Measurements from ENCODE around the gene ALX3. TPM values are rescaled to one million over a fixed set of nuclear protein-coding genes. Genes with fewer than 3 reads are reported as not detected.

Gene ALX3
- total RNA-seq, 1 donor from 2014 or later = not detected

DNA sequence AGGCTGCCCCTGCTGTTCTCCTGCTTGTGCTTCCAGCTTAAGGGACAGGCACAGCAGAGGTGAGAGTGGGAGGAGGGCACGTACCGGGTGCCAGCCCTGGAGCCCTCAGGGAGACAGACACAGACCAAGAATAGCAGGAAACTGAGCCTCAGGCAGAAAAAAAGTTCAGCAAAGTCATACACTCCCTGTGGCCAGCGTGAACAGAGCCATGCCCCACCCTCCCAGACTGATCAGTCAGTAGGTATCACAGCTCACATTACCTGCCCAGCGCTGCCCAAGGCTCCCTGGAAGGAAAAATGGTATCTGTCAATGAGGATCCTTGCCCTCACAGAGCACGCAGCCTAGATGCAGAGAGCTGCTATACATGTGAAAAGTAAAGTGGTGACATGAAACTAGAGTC, 43.1 kb upstream of the ALX3 start:
- DNase-seq (ENCODE audit: low read depth) = no peak
- TF ChIP-seq, protein P1, sequence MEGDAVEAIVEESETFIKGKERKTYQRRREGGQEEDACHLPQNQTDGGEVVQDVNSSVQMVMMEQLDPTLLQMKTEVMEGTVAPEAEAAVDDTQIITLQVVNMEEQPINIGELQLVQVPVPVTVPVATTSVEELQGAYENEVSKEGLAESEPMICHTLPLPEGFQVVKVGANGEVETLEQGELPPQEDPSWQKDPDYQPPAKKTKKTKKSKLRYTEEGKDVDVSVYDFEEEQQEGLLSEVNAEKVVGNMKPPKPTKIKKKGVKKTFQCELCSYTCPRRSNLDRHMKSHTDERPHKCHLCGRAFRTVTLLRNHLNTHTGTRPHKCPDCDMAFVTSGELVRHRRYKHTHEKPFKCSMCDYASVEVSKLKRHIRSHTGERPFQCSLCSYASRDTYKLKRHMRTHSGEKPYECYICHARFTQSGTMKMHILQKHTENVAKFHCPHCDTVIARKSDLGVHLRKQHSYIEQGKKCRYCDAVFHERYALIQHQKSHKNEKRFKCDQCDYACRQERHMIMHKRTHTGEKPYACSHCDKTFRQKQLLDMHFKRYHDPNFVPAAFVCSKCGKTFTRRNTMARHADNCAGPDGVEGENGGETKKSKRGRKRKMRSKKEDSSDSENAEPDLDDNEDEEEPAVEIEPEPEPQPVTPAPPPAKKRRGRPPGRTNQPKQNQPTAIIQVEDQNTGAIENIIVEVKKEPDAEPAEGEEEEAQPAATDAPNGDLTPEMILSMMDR (IDR thresholded peaks at IDR 0.05; ENCODE audit: insufficient read depth, low read length, severe bottlenecking) = no peak
- H3K36me3 ChIP-seq (ENCODE audit: control insufficient read depth, insufficient read depth, low read length) = no peaks in the 10 kb centered on the region
- H3K4me3 ChIP-seq (ENCODE audit: low read depth, low read length) = no peak overlapping the region
- peaks cover 13% of the 10 kb centered on the region for H3K27me3 ChIP-seq (ENCODE audit: control insufficient read depth, insufficient read depth, low read length)
- FAIRE-seq = no peak

DNA sequence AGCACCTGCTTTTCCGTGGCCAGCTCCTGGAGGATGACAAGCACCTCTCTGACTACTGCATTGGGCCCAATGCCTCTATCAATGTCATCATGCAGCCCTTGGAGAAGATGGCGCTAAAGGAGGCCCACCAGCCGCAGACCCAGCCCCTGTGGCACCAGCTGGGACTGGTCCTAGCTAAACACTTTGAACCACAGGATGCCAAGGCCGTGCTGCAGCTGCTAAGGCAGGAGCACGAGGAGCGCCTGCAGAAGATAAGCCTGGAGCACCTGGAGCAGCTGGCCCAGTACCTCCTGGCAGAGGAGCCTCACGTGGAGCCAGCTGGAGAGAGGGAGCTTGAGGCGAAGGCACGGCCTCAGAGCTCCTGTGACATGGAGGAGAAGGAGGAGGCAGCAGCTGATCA, 42.2 kb upstream of the ALX3 start:
- H3K4me3 ChIP-seq (ENCODE audit: low read depth, low read length) = no peak overlapping the region
- peaks cover 17% of the 10 kb centered on the region for H3K27me3 ChIP-seq (ENCODE audit: control insufficient read depth, insufficient read depth, low read length)
- H3K36me3 ChIP-seq (ENCODE audit: control insufficient read depth, insufficient read depth, low read length) = no peaks in the 10 kb centered on the region
- DNase-seq (ENCODE audit: low read depth) (no peak), FAIRE-seq (no peak)
- TF ChIP-seq, protein P1 (IDR thresholded peaks at IDR 0.05; ENCODE audit: insufficient read depth, low read length, severe bottlenecking) = no peak

GRCh38 chr1:110112143-110112542, 41.7 kb upstream of the ALX3 start, which contains the start of gene UBL4B:
Gene UBL4B, plus strand, starts transcription at chr1:110112443. Its CDS starts 92 bp downstream, at chr1:110112535.
- H3K27me3 ChIP-seq (ENCODE audit: control insufficient read depth, insufficient read depth, low read length) = peaks cover 18% of the 10 kb centered on the region
- TF ChIP-seq, protein P1 (IDR thresholded peaks at IDR 0.05; ENCODE audit: insufficient read depth, low read length, severe bottlenecking) = no peak
- no peak within 1 kb of the TSS for H3K4me3 ChIP-seq (ENCODE audit: low read depth, low read length)
- no peak for FAIRE-seq
- H3K36me3 ChIP-seq (ENCODE audit: control insufficient read depth, insufficient read depth, low read length) = no peaks in the 10 kb centered on the region
- DNase-seq (ENCODE audit: low read depth) = no peak

- DNase-seq (ENCODE audit: low read depth) (no peak), FAIRE-seq (no peak)
- Histone ChIP-seq H3K27me3 (ENCODE audit: control insufficient read depth, insufficient read depth, low read length) (peaks cover 18% of the 10 kb centered on the region), H3K36me3 (ENCODE audit: control insufficient read depth, insufficient read depth, low read length) (no peaks in the 10 kb centered on the region), H3K4me3 (ENCODE audit: low read depth, low read length) (no peak overlapping the region)
- TF ChIP-seq, protein P1 (IDR thresholded peaks at IDR 0.05; ENCODE audit: insufficient read depth, low read length, severe bottlenecking) = no peak
Measured at GRCh38 chr1:110111081-110111480, 40.6 kb upstream of the ALX3 start.

DNA sequence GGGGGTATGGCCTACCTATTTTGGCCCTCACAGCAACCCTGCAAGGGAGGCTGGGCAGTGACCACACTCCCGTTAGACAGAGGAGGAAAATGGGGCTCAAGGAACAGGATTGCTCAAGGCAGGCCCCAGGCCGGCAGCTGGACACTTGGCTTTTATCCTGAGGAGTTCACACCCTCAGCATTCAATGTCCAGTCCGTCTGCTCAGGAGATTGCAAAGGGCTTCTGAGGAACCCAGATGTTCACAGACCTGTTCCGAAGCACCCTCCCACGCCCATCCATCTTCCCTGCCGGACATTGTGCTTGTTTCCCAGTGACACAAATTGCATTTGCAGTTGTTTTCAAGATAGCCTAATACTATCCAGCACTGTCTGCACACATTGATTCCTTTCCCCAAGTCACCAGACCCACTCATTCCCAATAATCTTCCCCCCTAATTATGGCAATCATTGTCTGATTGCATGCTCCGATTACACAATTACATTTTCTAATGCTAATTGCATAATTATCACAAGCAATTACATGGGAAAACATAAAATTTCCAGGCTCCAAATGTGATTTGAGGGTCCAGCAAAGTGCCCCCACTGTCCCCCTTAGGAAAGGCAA, 37.5 kb upstream of the ALX3 start:
- TF ChIP-seq, protein P1 (IDR thresholded peaks at IDR 0.05; ENCODE audit: insufficient read depth, low read length, severe bottlenecking) = no peak
- H3K36me3 ChIP-seq (ENCODE audit: control insufficient read depth, insufficient read depth, low read length) = no peaks in the 10 kb centered on the region
- FAIRE-seq = no peak
- no peak overlapping the region for H3K4me3 ChIP-seq (ENCODE audit: low read depth, low read length)
- DNase-seq (ENCODE audit: low read depth) = no peak
- peaks cover 11% of the 10 kb centered on the region for H3K27me3 ChIP-seq (ENCODE audit: control insufficient read depth, insufficient read depth, low read length)
